Mesenchymal stem cell (in vitro differentiated cells and primary cell): ENCODE results near the gene BPIFA1.

Experiments
- DNase-seq: peaks from one replicate; pipeline ENCODE4 v3.0.0-alpha.2; 2013
- H2AFZ ChIP-seq: one replicate; pipeline ENCODE4 v1.6.1; 2013; ENCODE audit warnings: low read depth, mild to moderate bottlenecking, control low read depth, inconsistent platforms, low read length, moderate library complexity
- H2AK5ac ChIP-seq: 2 replicates; pipeline ENCODE4 v1.6.1; 2013; ENCODE audit warnings: low read length, moderate library complexity, mild to moderate bottlenecking, inconsistent platforms; ENCODE audit not compliant: severe bottlenecking
- H2BK120ac ChIP-seq: one replicate; pipeline ENCODE4 v1.6.1; 2013; ENCODE audit warnings: low read depth, mild to moderate bottlenecking, inconsistent platforms, low read length, moderate library complexity
- H2BK12ac ChIP-seq, 2 experiments: one replicate each; pipeline ENCODE4 v1.6.1; 2013; ENCODE audit warnings: inconsistent platforms in 2 of 2, low read length in 2 of 2, mild to moderate bottlenecking in 2 of 2, moderate library complexity in 2 of 2, control low read depth in 1 of 2
- H2BK15ac ChIP-seq: one replicate; pipeline ENCODE4 v1.6.1; 2013; ENCODE audit warnings: mild to moderate bottlenecking, low read depth, inconsistent platforms; ENCODE audit not compliant: poor library complexity, severe bottlenecking
- H2BK5ac ChIP-seq: 2 replicates; pipeline ENCODE4 v1.6.1; 2013; ENCODE audit warnings: low read depth, mild to moderate bottlenecking, low read length, control low read depth, inconsistent platforms; ENCODE audit not compliant: poor library complexity, severe bottlenecking
- H3K14ac ChIP-seq, 2 experiments: one replicate each; pipeline ENCODE4 v1.6.1; 2013; ENCODE audit warnings: inconsistent platforms in 2 of 2, low read length in 2 of 2, control low read depth in 1 of 2, mild to moderate bottlenecking in 1 of 2, moderate library complexity in 1 of 2
- H3K18ac ChIP-seq, 2 experiments: one replicate each; pipeline ENCODE4 v1.6.1; 2013; ENCODE audit warnings: inconsistent platforms in 2 of 2, low read length in 2 of 2, control low read depth in 1 of 2, low read depth in 1 of 2, mild to moderate bottlenecking in 1 of 2
- H3K23ac ChIP-seq, 2 experiments: one replicate each; pipeline ENCODE4 v1.6.1; 2013; ENCODE audit warnings: inconsistent platforms in 2 of 2, low read length in 2 of 2, mild to moderate bottlenecking in 2 of 2, moderate library complexity in 2 of 2, control low read depth in 1 of 2
- H3K27ac ChIP-seq: 2 replicates; pipeline ENCODE4 v1.5.1; 2013; ENCODE audit warnings: mild to moderate bottlenecking, moderate library complexity, low read length, control low read depth, inconsistent platforms; ENCODE audit not compliant: poor library complexity, severe bottlenecking
- H3K27me3 ChIP-seq, 2 experiments: 2 replicates each; pipeline versions ENCODE4 v1.6.1 to v1.7.0; 2013; ENCODE audit warnings: low read length in 2 of 2, mild to moderate bottlenecking in 2 of 2, moderate library complexity in 2 of 2, control low read depth in 1 of 2, inconsistent platforms in 1 of 2; ENCODE audit not compliant: control insufficient read depth in 1 of 2, insufficient read depth in 1 of 2
- H3K36me3 ChIP-seq, 2 experiments: 2 replicates each; pipeline versions ENCODE4 v1.6.1 to v1.7.0; 2013; ENCODE audit warnings: low read length in 2 of 2, control low read depth in 1 of 2, inconsistent platforms in 1 of 2, low read depth in 1 of 2, mild to moderate bottlenecking in 1 of 2; ENCODE audit not compliant: insufficient read depth in 2 of 2, control insufficient read depth in 1 of 2
- H3K4ac ChIP-seq, 2 experiments: one replicate each; pipeline ENCODE4 v1.6.1; 2013; ENCODE audit warnings: inconsistent platforms in 2 of 2, low read length in 2 of 2, mild to moderate bottlenecking in 2 of 2, moderate library complexity in 2 of 2, control low read depth in 1 of 2, low read depth in 1 of 2
- H3K4me1 ChIP-seq: 2 replicates; pipeline ENCODE4 v1.6.1; 2013; ENCODE audit warnings: low read depth, low read length, control low read depth; ENCODE audit not compliant: control insufficient read depth, insufficient read depth
- H3K4me2 ChIP-seq: 2 replicates; pipeline ENCODE4 v1.6.1; 2013; ENCODE audit warnings: low read length, mild to moderate bottlenecking, inconsistent platforms; ENCODE audit not compliant: poor library complexity, severe bottlenecking
- H3K4me3 ChIP-seq, 2 experiments: 2 replicates each; pipeline versions ENCODE4 v1.5.1 to v1.7.0; 2013; ENCODE audit warnings: low read length in 2 of 2, mild to moderate bottlenecking in 2 of 2, control low read depth in 1 of 2, low read depth in 1 of 2; ENCODE audit not compliant: insufficient read depth in 1 of 2
- H3K79me1 ChIP-seq: replicated peaks from 2 replicates; pipeline ENCODE4 v1.6.1; 2013; ENCODE audit warnings: mild to moderate bottlenecking, control low read depth, low read length, inconsistent platforms; ENCODE audit not compliant: poor library complexity, severe bottlenecking
- H3K9ac ChIP-seq: 2 replicates; pipeline ENCODE4 v1.7.0; 2013; ENCODE audit warnings: mild to moderate bottlenecking, low read length, moderate library complexity
- H3K9me3 ChIP-seq: 2 replicates; pipeline ENCODE4 v1.7.0; 2013; ENCODE audit warnings: mild to moderate bottlenecking, low read length; ENCODE audit not compliant: control insufficient read depth
- H4K8ac ChIP-seq: one replicate; pipeline ENCODE4 v1.6.1; 2013; ENCODE audit warnings: inconsistent platforms, mild to moderate bottlenecking, low read length, moderate library complexity
- H4K91ac ChIP-seq: one replicate; pipeline ENCODE4 v1.6.1; 2013; ENCODE audit warnings: mild to moderate bottlenecking, low read length, inconsistent platforms
- WGBS: methylation state at CpG from one replicate; pipeline ENCODE4 v1.1.7; 2013; ENCODE audit warnings: mixed read lengths; 5-methylcytosine and 5-hydroxymethylcytosine counted together

The BPIFA1 gene

GRCh38 chr20:33259371-33259770 lies 23.6 kb downstream of the BPIFA1 start:
- Histone ChIP-seq H3K4me3 (no peak overlapping the region), H3K4me1 (no peaks in the 10 kb centered on the region), H3K9me3 (no peaks in the 10 kb centered on the region), H3K27me3 (peaks cover under 1 to 17% of the 10 kb centered on the region in 2 experiments), H3K14ac (no peak overlapping the region), H2BK120ac (no peak overlapping the region), H2BK15ac (no peak overlapping the region), H3K18ac (no peak overlapping the region), H4K8ac (no peak overlapping the region), H3K27ac (no peak overlapping the region), H3K9ac (no peak overlapping the region), H2AK5ac (no peak overlapping the region), H2BK5ac (no peak overlapping the region), H2AFZ (no peak overlapping the region), H3K4me2 (no peak overlapping the region), H3K79me1 (no peaks in the 10 kb centered on the region), H4K91ac (no peak overlapping the region), H3K23ac (no peak overlapping the region), H2BK12ac (no peak overlapping the region), H3K4ac (no peak overlapping the region), H3K36me3 (no peaks in the 10 kb centered on the region)
- WGBS: 79% methylated on average over 5 of the region's 5 CpGs
- no peak for DNase-seq

DNA sequence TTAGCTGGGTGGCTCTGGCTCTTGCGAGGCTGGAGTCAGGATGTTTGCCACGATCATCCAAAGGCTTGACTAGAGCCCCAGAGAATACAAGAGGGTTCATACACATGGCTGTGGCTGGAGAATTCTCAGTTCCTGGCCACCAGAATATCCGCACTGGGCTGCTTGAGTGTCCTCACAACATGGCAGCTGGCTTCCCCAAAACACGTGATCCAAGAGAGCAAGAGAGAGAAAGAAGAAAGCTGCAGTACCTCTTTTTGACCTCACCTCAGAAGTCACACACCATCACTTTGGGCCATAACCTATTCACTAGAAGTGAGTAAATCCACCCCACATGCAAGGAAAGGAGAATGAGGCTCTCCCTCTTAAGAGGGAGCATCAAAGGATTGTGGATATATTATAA lies 25.7 kb downstream of the BPIFA1 start:
- H3K23ac ChIP-seq: no peak overlapping the region
- H3K18ac ChIP-seq: no peak overlapping the region
- peaks cover 5 to 21% of the 10 kb centered on the region in 2 experiments for H3K27me3 ChIP-seq
- no peak overlapping the region for H2AFZ ChIP-seq
- H4K91ac ChIP-seq: no peak overlapping the region
- H2BK12ac ChIP-seq: no peak overlapping the region
- H3K4me3 ChIP-seq: no peak overlapping the region
- H2BK5ac ChIP-seq: no peak overlapping the region
- H3K4me1 ChIP-seq: no peaks in the 10 kb centered on the region
- no peak overlapping the region for H3K4ac ChIP-seq
- H3K79me1 ChIP-seq: no peaks in the 10 kb centered on the region
- no peak overlapping the region for H2BK15ac ChIP-seq
- H2AK5ac ChIP-seq: no peak overlapping the region
- DNase-seq: no peak
- no peaks in the 10 kb centered on the region for H3K9me3 ChIP-seq
- H3K27ac ChIP-seq: no peak overlapping the region
- 67% methylated on average over 3 of the region's 4 CpGs for WGBS
- no peak overlapping the region for H4K8ac ChIP-seq
- H3K14ac ChIP-seq: no peak overlapping the region
- H3K4me2 ChIP-seq: no peak overlapping the region
- no peak overlapping the region for H2BK120ac ChIP-seq
- H3K9ac ChIP-seq: peak overlapping the region; percentile 71
- H3K36me3 ChIP-seq: no peaks in the 10 kb centered on the region

- H3K27ac ChIP-seq: no peak overlapping the region
- peak overlapping the region in 1 of 2 experiments; percentile 51 for H3K4me3 ChIP-seq
- DNase-seq: peak; percentile 60
- no peaks in the 10 kb centered on the region for H3K9me3 ChIP-seq
- H3K9ac ChIP-seq: peak overlapping the region; percentile 71
- 43% methylated on average over 5 of the region's 5 CpGs for WGBS
- no peak overlapping the region for H3K23ac ChIP-seq
- H3K18ac ChIP-seq: no peak overlapping the region
- H2AFZ ChIP-seq: no peak overlapping the region
- H3K36me3 ChIP-seq: no peaks in the 10 kb centered on the region
- no peak overlapping the region for H4K91ac ChIP-seq
- H3K4me1 ChIP-seq: no peaks in the 10 kb centered on the region
- peaks cover 17 to 25% of the 10 kb centered on the region in 2 experiments for H3K27me3 ChIP-seq
- no peak overlapping the region for H2BK120ac ChIP-seq
- H3K14ac ChIP-seq: no peak overlapping the region
- no peak overlapping the region for H4K8ac ChIP-seq
- no peak overlapping the region for H2BK5ac ChIP-seq
- H2AK5ac ChIP-seq: no peak overlapping the region
- no peak overlapping the region for H2BK12ac ChIP-seq
- H3K4me2 ChIP-seq: no peak overlapping the region
- H3K4ac ChIP-seq: no peak overlapping the region
- no peaks in the 10 kb centered on the region for H3K79me1 ChIP-seq
- no peak overlapping the region for H2BK15ac ChIP-seq
Observed at GRCh38 chr20:33262658-33263065, 26.9 kb downstream of the BPIFA1 start.

DNA sequence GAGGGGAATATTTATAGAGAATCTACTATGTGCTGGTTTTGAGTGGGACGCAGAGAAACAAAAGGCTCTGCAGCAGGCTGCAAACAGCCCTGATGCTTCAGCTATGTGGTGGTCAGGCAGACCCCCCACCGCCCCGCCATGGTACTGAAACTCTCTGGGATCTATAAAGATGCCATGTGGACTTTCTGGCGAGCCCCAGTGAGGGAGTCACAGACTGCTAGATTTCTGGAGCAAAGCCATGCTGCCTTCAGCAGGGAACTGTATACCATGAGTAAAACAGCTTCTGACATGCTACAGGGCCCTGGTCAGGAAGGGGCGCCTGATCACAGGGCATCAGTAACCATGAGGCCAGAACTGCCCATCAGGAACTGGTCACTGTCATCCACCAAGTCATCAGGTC lies 28.0 kb downstream of the BPIFA1 start:
- H3K23ac ChIP-seq: no peak overlapping the region
- peaks cover 25 to 28% of the 10 kb centered on the region in 2 experiments for H3K27me3 ChIP-seq
- no peak overlapping the region for H3K27ac ChIP-seq
- no peaks in the 10 kb centered on the region for H3K36me3 ChIP-seq
- no peak for DNase-seq
- H2BK15ac ChIP-seq: no peak overlapping the region
- H3K14ac ChIP-seq: no peak overlapping the region
- H3K79me1 ChIP-seq: no peaks in the 10 kb centered on the region
- H4K91ac ChIP-seq: no peak overlapping the region
- no peak overlapping the region for H3K4ac ChIP-seq
- no peak overlapping the region for H2BK12ac ChIP-seq
- H2AFZ ChIP-seq: no peak overlapping the region
- peak overlapping the region; percentile 7 for H3K9ac ChIP-seq
- H3K4me1 ChIP-seq: no peaks in the 10 kb centered on the region
- no peak overlapping the region for H4K8ac ChIP-seq
- no peak overlapping the region for H2AK5ac ChIP-seq
- H3K4me2 ChIP-seq: no peak overlapping the region
- no peak overlapping the region for H2BK5ac ChIP-seq
- H2BK120ac ChIP-seq: no peak overlapping the region
- H3K18ac ChIP-seq: no peak overlapping the region
- no peak overlapping the region for H3K4me3 ChIP-seq
- H3K9me3 ChIP-seq: no peaks in the 10 kb centered on the region
- 81% methylated on average over 5 of the region's 5 CpGs for WGBS
